NCI-H446 treated with DMSO at 0.1 percent for 48 hours (cell line): ENCODE data around the gene CYP24A1.

Experiments used
- DNase-seq: peaks from one replicate; lab custom pipeline; 2025; lab: John Stamatoyannopoulos, UW

The CYP24A1 gene

GRCh38 chr20:54156981-54157835 is 16.6 kb downstream of the CYP24A1 start:
- no peak for DNase-seq

- DNase-seq = no peak
Measured at GRCh38 chr20:54156522-54156921, 17.3 kb downstream of the CYP24A1 start.

GRCh38 chr20:54155736-54156317 is 18.0 kb downstream of the CYP24A1 start:
- DNase-seq = no peak

- DNase-seq = no peak
Measured at GRCh38 chr20:54154439-54154838, 19.3 kb downstream of the CYP24A1 start.

GRCh38 chr20:54153847-54154246 is 19.9 kb downstream of the CYP24A1 start:
- no peak for DNase-seq

- DNase-seq = no peak
Measured at GRCh38 chr20:54153041-54153327, 20.8 kb downstream of the CYP24A1 start.

- no peak for DNase-seq
Measured at GRCh38 chr20:54152227-54153040, 21.4 kb downstream of the CYP24A1 start.

- no peak for DNase-seq
Measured at GRCh38 chr20:54151511-54152226, 22.1 kb downstream of the CYP24A1 start.

- DNase-seq = no peak
Measured at GRCh38 chr20:54151075-54151439, 22.7 kb downstream of the CYP24A1 start.

GRCh38 chr20:54149765-54150264 is 24.0 kb downstream of the CYP24A1 start:
- DNase-seq = no peak

- no peak for DNase-seq
Measured at GRCh38 chr20:54148947-54149764, 24.6 kb downstream of the CYP24A1 start.

- DNase-seq = no peak
Measured at GRCh38 chr20:54146672-54147071, 27.1 kb downstream of the CYP24A1 start.

- DNase-seq = no peak
Measured at GRCh38 chr20:54144847-54145414, 28.9 kb downstream of the CYP24A1 start.

- no peak for DNase-seq
Measured at GRCh38 chr20:54140927-54141566, 32.7 kb downstream of the CYP24A1 start.

- DNase-seq = no peak
Measured at GRCh38 chr20:54140486-54140885, 33.3 kb downstream of the CYP24A1 start.

GRCh38 chr20:54140067-54140466 is 33.7 kb downstream of the CYP24A1 start:
- no peak for DNase-seq

GRCh38 chr20:54139188-54139587 is 34.6 kb downstream of the CYP24A1 start:
- DNase-seq = no peak

- no peak for DNase-seq
Measured at GRCh38 chr20:54138427-54138826, 35.4 kb downstream of the CYP24A1 start.

- DNase-seq = no peak
Measured at GRCh38 chr20:54137115-54137514, 36.7 kb downstream of the CYP24A1 start.

- DNase-seq = no peak
Measured at GRCh38 chr20:54134445-54135220, 39.2 kb downstream of the CYP24A1 start.
